Smooth muscle cell (in vitro differentiated cells): ENCODE data around the gene ZNF197. TPM values are rescaled to one million over a fixed set of nuclear protein-coding genes. Genes with fewer than 3 reads are reported as not detected.

Source experiments
- DNase-seq: peaks from one replicate; lab custom pipeline; 2025; ENCODE audit not compliant: unreplicated experiment; lab: John Stamatoyannopoulos, UW
- H2AFZ ChIP-seq: fragments of 200-600 bp; sonication (generic); 2 replicates; pipeline ENCODE4 v1.6.0; 2016; ENCODE audit warnings: antibody characterized with exemption, low read depth, mild to moderate bottlenecking
- H3F3A ChIP-seq: fragments of 200-600 bp; sonication (generic); 2 replicates; pipeline ENCODE4 v1.6.0; 2017; ENCODE audit warnings: antibody characterized with exemption, low read depth
- H3K27ac ChIP-seq: fragments of 200-600 bp; sonication (generic); 2 replicates; pipeline ENCODE4 v1.5.1; 2016; ENCODE audit warnings: low read depth, mild to moderate bottlenecking
- H3K27me3 ChIP-seq: fragments of 200-600 bp; sonication (generic); 2 replicates; pipeline ENCODE4 v1.6.1; 2016; ENCODE audit warnings: low read depth, mild to moderate bottlenecking
- H3K36me3 ChIP-seq: fragments of 200-600 bp; sonication (generic); 2 replicates; pipeline ENCODE4 v1.5.1; 2016; ENCODE audit warnings: low read depth
- H3K4me1 ChIP-seq: fragments of 200-600 bp; sonication (generic); 2 replicates; pipeline ENCODE4 v1.5.1; 2016; ENCODE audit warnings: low read depth
- H3K4me2 ChIP-seq: fragments of 200-600 bp; sonication (generic); 2 replicates; pipeline ENCODE4 v1.6.0; 2016; ENCODE audit warnings: mild to moderate bottlenecking
- H3K4me3 ChIP-seq: fragments of 200-600 bp; sonication (generic); 2 replicates; pipeline ENCODE4 v1.5.1; 2016; ENCODE audit warnings: mild to moderate bottlenecking
- H3K79me2 ChIP-seq: fragments of 200-600 bp; sonication (generic); 2 replicates; pipeline ENCODE4 v1.6.0; 2016; ENCODE audit warnings: low read depth, mild to moderate bottlenecking
- H3K9ac ChIP-seq: fragments of 200-600 bp; sonication (generic); 2 replicates; pipeline ENCODE4 v1.6.0; 2016; ENCODE audit warnings: low read depth
- H3K9me3 ChIP-seq: fragments of 200-600 bp; sonication (generic); replicated peaks from 2 replicates; pipeline ENCODE4 v1.5.1; 2016; ENCODE audit warnings: low read depth
- H4K20me1 ChIP-seq: fragments of 200-600 bp; sonication (generic); 2 replicates; pipeline ENCODE4 v1.6.0; 2016; ENCODE audit warnings: low read depth
- WGBS: methylation state at CpG from one replicate; pipeline ENCODE4 v1.1.7; 2016; ENCODE audit warnings: low lambda C conversion rate; 5-methylcytosine and 5-hydroxymethylcytosine counted together
- polyA plus RNA-seq: library from polyadenylated mRNA; unstranded; fragments of >200 nt; fragmentation: Nextera tagmentation; extraction: Ambion mirVana; gene quantifications from 2 replicates; pipeline ENCODE4 v1.2.1, GENCODE V29; 2016
- total RNA-seq: library from RNA; depleted of rRNA; stranded (reverse); fragments of >200 nt; gene quantifications from 2 replicates; pipeline ENCODE4 v1.2.3, GENCODE V29; 2014
- TF ChIP-seq, protein P1 (sequence below): fragments of 200-600 bp; sonication (generic); IDR thresholded peaks from 2 replicates; pipeline ENCODE4 v1.5.1; 2017; ENCODE audit warnings: borderline replicate concordance, mild to moderate bottlenecking, antibody characterized with exemption; ENCODE audit not compliant: insufficient read depth, poor library complexity, severe bottlenecking

Gene ZNF197
- total and polyA plus RNA-seq, 2 experiments from 2014 or later: 10.1 to 23.0 TPM

DNA sequence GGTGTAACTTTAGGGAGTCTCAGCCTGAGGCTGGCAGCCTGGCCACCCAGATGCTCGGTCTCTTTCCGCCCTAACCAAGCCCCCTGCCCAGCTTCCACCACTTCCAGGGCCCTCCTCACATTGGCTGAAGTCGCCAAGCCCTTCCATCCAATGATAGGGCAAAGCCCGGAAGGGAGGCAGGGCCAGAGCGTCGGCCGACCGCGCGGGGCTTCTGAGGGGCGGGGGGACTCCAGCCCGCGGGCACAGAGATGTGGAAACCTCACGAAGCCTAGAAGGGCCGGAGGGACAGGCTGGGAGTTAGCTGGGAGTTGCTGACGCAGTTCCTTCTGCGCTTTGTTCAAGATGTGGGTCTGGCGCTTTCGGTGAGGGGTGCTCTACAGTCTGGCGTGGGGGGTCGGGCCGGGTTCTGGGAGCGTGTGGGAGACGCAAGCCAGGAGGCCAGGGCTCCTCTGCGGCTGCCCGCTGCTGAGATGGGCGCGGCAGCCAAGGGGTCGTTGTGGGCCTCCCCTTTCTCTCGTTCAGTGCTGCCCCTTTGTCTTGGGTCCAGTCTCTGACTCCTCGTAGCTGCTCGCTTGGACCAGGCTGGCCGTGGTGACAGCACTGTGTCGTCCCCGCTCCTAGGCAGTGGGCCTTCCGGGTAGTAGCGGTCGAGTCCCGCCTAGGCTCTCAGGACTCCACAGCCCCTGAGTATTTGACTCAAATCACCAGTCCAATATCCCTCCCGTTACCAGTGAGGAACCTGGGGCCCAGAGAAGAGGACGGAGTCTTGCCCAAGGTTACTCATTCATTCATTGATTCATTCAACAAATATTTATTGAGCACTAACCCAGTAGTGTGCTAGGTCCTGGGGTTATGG is 40.0 kb upstream of the ZNF197 start, which contains the start of gene ZNF660:
Gene ZNF660, plus strand, starts transcription at position 319 of the 856 bp plus-strand sequence. CDS start 9,230 bp downstream, outside the sequence.
- Histone ChIP-seq H3F3A (no peaks in the 10 kb centered on the region), H3K27ac (peak within 1 kb of the TSS; percentile 93), H2AFZ (peak within 1 kb of the TSS; percentile 95), H3K79me2 (peaks cover 19% of the 10 kb centered on the region), H3K9ac (peak within 1 kb of the TSS; percentile 96), H3K27me3 (no peaks in the 10 kb centered on the region), H3K4me3 (peak within 1 kb of the TSS; percentile 81), H3K36me3 (peaks cover 20% of the 10 kb centered on the region), H3K4me2 (peak within 1 kb of the TSS; percentile 97), H4K20me1 (no peaks in the 10 kb centered on the region), H3K4me1 (peaks cover 12% of the 10 kb centered on the region), H3K9me3 (no peaks in the 10 kb centered on the region)
- WGBS: under 1% methylated on average over 40 of the region's 41 CpGs
- DNase-seq: peak; percentile 25
- TF ChIP-seq, protein P1, sequence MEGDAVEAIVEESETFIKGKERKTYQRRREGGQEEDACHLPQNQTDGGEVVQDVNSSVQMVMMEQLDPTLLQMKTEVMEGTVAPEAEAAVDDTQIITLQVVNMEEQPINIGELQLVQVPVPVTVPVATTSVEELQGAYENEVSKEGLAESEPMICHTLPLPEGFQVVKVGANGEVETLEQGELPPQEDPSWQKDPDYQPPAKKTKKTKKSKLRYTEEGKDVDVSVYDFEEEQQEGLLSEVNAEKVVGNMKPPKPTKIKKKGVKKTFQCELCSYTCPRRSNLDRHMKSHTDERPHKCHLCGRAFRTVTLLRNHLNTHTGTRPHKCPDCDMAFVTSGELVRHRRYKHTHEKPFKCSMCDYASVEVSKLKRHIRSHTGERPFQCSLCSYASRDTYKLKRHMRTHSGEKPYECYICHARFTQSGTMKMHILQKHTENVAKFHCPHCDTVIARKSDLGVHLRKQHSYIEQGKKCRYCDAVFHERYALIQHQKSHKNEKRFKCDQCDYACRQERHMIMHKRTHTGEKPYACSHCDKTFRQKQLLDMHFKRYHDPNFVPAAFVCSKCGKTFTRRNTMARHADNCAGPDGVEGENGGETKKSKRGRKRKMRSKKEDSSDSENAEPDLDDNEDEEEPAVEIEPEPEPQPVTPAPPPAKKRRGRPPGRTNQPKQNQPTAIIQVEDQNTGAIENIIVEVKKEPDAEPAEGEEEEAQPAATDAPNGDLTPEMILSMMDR: no peak

DNA sequence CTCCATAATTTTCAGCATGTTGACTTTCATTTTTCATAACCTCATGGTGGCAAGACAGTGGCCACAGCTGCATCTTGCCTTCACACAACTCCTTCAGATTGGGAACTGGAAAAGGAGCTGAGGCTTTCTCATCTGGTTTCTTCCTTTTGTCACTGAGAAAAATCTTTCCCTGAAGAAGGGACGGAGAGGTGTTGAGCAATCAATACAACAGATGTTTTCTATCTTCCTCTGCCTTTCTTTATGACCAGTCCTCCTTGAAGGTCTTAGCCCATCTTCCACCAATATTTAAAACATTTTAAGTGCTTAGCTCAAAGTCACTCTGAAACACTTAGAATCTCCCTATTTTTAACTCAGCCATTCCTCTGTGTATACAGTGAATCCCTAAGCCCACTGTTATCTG is 28.2 kb upstream of the ZNF197 start:
- H2AFZ ChIP-seq: no peak overlapping the region
- H3K4me2 ChIP-seq: no peak overlapping the region
- no peak for DNase-seq
- TF ChIP-seq, protein P1: no peak
- H3K36me3 ChIP-seq: peaks cover 39% of the 10 kb centered on the region
- no peak overlapping the region for H3K27ac ChIP-seq
- no peak overlapping the region for H3K9ac ChIP-seq
- WGBS: 86% methylated on average over 1 of the region's 1 CpG
- H3K4me3 ChIP-seq: no peak overlapping the region
- no peaks in the 10 kb centered on the region for H3K27me3 ChIP-seq
- H3K4me1 ChIP-seq: no peaks in the 10 kb centered on the region
- no peaks in the 10 kb centered on the region for H3F3A ChIP-seq
- peaks cover 5% of the 10 kb centered on the region for H3K79me2 ChIP-seq
- H3K9me3 ChIP-seq: peaks cover 21% of the 10 kb centered on the region
- no peaks in the 10 kb centered on the region for H4K20me1 ChIP-seq

DNA sequence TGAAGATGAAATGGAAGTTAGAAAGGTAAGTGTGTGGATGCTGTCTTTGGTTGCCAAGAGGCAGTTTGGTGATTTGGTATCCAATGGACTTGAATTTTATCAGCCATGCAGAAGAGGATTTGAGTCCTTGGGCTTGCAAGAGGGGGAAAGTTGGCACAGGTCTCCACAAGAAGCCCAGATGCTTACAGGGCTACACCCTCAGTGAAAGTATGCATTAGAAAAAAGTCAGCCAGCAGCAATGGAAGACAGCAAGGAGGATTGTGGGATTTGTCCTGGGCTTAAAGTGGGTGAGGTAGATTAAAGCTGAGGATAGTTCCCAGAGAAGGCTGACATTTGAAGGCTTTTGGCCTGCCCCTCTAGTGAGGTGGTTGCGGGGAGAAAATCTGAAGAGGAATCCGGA is 23.1 kb upstream of the ZNF197 start:
- Histone ChIP-seq H3K4me3 (no peak overlapping the region), H3K9me3 (no peaks in the 10 kb centered on the region), H2AFZ (no peak overlapping the region), H3K4me2 (no peak overlapping the region), H3K27me3 (no peaks in the 10 kb centered on the region), H3K79me2 (no peaks in the 10 kb centered on the region), H3K27ac (no peak overlapping the region), H4K20me1 (no peaks in the 10 kb centered on the region), H3K4me1 (no peaks in the 10 kb centered on the region), H3K36me3 (no peaks in the 10 kb centered on the region), H3F3A (no peaks in the 10 kb centered on the region), H3K9ac (no peak overlapping the region)
- TF ChIP-seq, protein P1: no peak
- DNase-seq: no peak
- WGBS: 98% methylated on average over 2 of the region's 2 CpGs
